Spleen (tissue), 11 donors: ENCODE results near the gene ETV6. TPM values are rescaled to one million over a fixed set of nuclear protein-coding genes. Genes with fewer than 3 reads are reported as not detected.

Experiments
- DNase-seq: peaks from one replicate; pipeline ENCODE4 v3.0.0-alpha.2; 2020
- H3K27ac ChIP-seq, 8 donors: fragments of 200-600 bp; sonication (generic) in 7 of 8; 1 replicate in 4 of 8; 2 replicates in 4 of 8; pipeline versions ENCODE4 v1.5.0 to v1.8.0; 2016 to 2021; ENCODE audit warnings: inconsistent platforms in 4 of 8, mild to moderate bottlenecking in 4 of 8, moderate library complexity in 1 of 8
- H3K27me3 ChIP-seq, 7 donors: fragments of 200-600 bp; sonication (generic) in 6 of 7; replicated peaks in 1 of 7; 1 replicate in 4 of 7; 2 replicates in 3 of 7; pipeline versions ENCODE4 v1.5.0 to v1.8.0; 2016 to 2021; ENCODE audit warnings: inconsistent platforms in 3 of 7, mild to moderate bottlenecking in 1 of 7
- H3K36me3 ChIP-seq, 6 donors: fragments of 200-600 bp; sonication (generic) in 5 of 6; 1 replicate in 4 of 6; 2 replicates in 2 of 6; pipeline versions ENCODE4 v1.5.0 to v1.8.0; 2016 to 2021; ENCODE audit warnings: inconsistent platforms in 2 of 6
- H3K4me1 ChIP-seq, 6 donors: fragments of 200-600 bp; sonication (generic) in 5 of 6; 1 replicate in 3 of 6; 2 replicates in 3 of 6; pipeline versions ENCODE4 v1.5.0 to v1.8.0; 2016 to 2021; ENCODE audit warnings: inconsistent platforms in 3 of 6
- H3K4me3 ChIP-seq, 8 donors: fragments of 200-600 bp; sonication (generic) in 7 of 8; 1 replicate in 4 of 8; 2 replicates in 4 of 8; pipeline versions ENCODE4 v1.5.0 to v1.8.0; 2016 to 2021; ENCODE audit warnings: inconsistent platforms in 4 of 8, mild to moderate bottlenecking in 4 of 8, moderate library complexity in 2 of 8
- H3K9me3 ChIP-seq, 8 donors: fragments of 200-600 bp; sonication (generic) in 7 of 8; 1 replicate in 4 of 8; 2 replicates in 4 of 8; pipeline versions ENCODE4 v1.5.0 to v1.8.0; 2016 to 2021; ENCODE audit warnings: inconsistent platforms in 4 of 8
- POLR2A ChIP-seq, 3 donors: fragments of 450-650 bp; IDR thresholded peaks; one replicate each; pipeline ENCODE4 v1.5.1; 2017; ENCODE audit warnings: antibody characterized with exemption in 3 of 3, mild to moderate bottlenecking in 1 of 3
- POLR2AphosphoS5 ChIP-seq, 3 donors: sonication (generic); formaldehyde crosslinking; IDR thresholded peaks; one replicate each; pipeline ENCODE4 v1.5.1; 2017; ENCODE audit warnings: antibody characterized with exemption in 3 of 3
- WGBS, 5 donors: extraction: QIAGEN DNeasy Blood & Tissue Kit in 3 of 5; methylation state at CpG; one replicate each; pipeline versions ENCODE4 v1.1.5 to v1.1.7; 2013 to 2018; 5-methylcytosine and 5-hydroxymethylcytosine counted together
- intact Hi-C: fragments of 100-400 bp; cut with DNase I; formaldehyde crosslinking; loops from one replicate; pipeline ENCODE4 v1.15.0; 2023; ENCODE audit warnings: low total_unique reads
- polyA plus RNA-seq, 3 donors: library from polyadenylated mRNA; stranded (reverse); fragments of 200-250 nt; gene quantifications; one replicate each; pipeline ENCODE4 v1.2.1, GENCODE V29; 2013
- total RNA-seq, 7 donors: library from RNA; depleted of rRNA in 3 of 7; stranded (reverse); fragments of >200 nt in 3 of 7; fragmentation: NEBNext Ultra II Directional in 4 of 7; extraction: Animal tissue kit (Norgen Biotek cat#: 25700) in 4 of 7; gene quantifications; one replicate each; pipeline versions ENCODE4 v1.1.0 to v1.2.1, GENCODE V29; 2016 to 2021
- TF ChIP-seq, protein P1 (sequence below), 11 experiments: fragments of 200-600 bp in 7 of 11; fragments of 450-650 bp in 4 of 11; sonication (generic) in 4 of 11; IDR thresholded peaks in 8 of 11; conservative IDR thresholded peaks in 3 of 11; 1 replicate in 7 of 11; 2 replicates in 4 of 11; pipeline versions ENCODE4 v1.4.0 to v1.8.0; 2016 to 2021; ENCODE audit warnings: antibody characterized with exemption in 11 of 11, inconsistent platforms in 4 of 11, mild to moderate bottlenecking in 1 of 11
- donor health status: healthy with polysubstance abuse.
- donor health status: DM: no; HTN: no; CAD: no; lungs with moderate emphysema.
- donor health status: DM: no; HTN: no; CAD: no.
- donor health status: Bipolar disorder and iron deficiency.
- donor health status: healthy.
- donor health status: DM: no; HTN: no; CAD: no.
- donor health status: DM: yes; HTN: yes; CAD: no.

The ETV6 gene
- total and polyA plus RNA-seq, 10 donors: 7.2 to 116 (median 57.8) TPM

DNA sequence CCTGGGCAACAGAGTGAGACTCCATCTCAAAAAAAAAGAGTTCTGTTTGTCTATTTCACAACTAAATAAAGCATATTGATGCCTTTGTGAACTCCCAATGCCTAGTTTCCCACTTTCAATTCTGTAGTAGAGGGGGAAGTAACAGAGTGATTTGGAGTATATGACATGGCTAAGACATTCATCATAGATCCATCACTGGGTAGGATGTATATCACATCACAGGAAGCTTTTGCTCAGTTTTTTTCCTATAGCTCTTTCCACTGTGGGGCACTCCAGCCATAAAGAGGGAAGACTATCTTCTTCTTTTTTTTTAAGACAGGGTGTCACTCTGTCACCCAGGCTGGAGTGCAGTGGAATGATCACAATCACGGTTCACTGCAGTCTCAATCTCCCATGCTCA is 267.3 kb downstream of the ETV6 start:
- intact Hi-C loops: no loop called here
- H3K36me3 ChIP-seq: no peaks in the 10 kb centered on the region
- H3K27me3 ChIP-seq: no peaks in the 10 kb centered on the region
- H3K4me1 ChIP-seq: no peaks in the 10 kb centered on the region
- no peak for DNase-seq
- no peak overlapping the region for H3K27ac ChIP-seq
- H3K9me3 ChIP-seq: no peaks in the 10 kb centered on the region
- TF ChIP-seq, protein P1, sequence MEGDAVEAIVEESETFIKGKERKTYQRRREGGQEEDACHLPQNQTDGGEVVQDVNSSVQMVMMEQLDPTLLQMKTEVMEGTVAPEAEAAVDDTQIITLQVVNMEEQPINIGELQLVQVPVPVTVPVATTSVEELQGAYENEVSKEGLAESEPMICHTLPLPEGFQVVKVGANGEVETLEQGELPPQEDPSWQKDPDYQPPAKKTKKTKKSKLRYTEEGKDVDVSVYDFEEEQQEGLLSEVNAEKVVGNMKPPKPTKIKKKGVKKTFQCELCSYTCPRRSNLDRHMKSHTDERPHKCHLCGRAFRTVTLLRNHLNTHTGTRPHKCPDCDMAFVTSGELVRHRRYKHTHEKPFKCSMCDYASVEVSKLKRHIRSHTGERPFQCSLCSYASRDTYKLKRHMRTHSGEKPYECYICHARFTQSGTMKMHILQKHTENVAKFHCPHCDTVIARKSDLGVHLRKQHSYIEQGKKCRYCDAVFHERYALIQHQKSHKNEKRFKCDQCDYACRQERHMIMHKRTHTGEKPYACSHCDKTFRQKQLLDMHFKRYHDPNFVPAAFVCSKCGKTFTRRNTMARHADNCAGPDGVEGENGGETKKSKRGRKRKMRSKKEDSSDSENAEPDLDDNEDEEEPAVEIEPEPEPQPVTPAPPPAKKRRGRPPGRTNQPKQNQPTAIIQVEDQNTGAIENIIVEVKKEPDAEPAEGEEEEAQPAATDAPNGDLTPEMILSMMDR (IDR thresholded peaks at IDR 0.05 in 8 of 11, conservative IDR thresholded peaks at IDR 0.05 in 3 of 11): no peak
- TF ChIP-seq POLR2AphosphoS5 (IDR thresholded peaks at IDR 0.05) (no peak), POLR2A (IDR thresholded peaks at IDR 0.05) (no peak)
- WGBS, 5 donors: 65 to 94% (median 76%) methylated on average over 1 of the region's 1 CpG
- no peak overlapping the region for H3K4me3 ChIP-seq

DNA sequence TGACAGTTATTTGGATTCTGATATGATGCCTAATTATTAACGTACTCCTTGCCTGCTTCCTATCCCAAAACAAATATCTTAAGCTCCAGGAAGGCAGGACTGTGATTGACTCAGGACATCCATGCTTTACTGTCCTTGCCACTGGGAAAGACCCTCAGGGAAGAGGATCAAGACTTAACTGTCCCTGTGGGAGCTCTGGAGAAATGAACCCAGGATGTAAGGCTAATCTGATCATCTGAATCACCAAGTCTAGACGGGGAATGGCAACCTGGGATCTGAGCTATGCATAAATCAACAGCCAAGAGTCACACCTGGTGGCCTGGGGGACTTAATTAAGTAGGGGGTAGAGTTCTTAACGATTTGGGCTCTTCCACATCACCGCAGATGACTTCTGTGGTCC is 268.0 kb downstream of the ETV6 start:
- Histone ChIP-seq H3K27me3 (no peaks in the 10 kb centered on the region), H3K36me3 (no peaks in the 10 kb centered on the region), H3K4me1 (no peaks in the 10 kb centered on the region), H3K27ac (no peak overlapping the region), H3K4me3 (no peak overlapping the region), H3K9me3 (no peaks in the 10 kb centered on the region)
- intact Hi-C loops: no loop called here
- WGBS, 5 donors: 72 to 91% (median 84%) methylated on average over 4 of the region's 4 CpGs
- no peak for DNase-seq
- TF ChIP-seq POLR2AphosphoS5 (IDR thresholded peaks at IDR 0.05) (no peak), POLR2A (IDR thresholded peaks at IDR 0.05) (no peak)
- TF ChIP-seq, protein P1 (IDR thresholded peaks at IDR 0.05 in 8 of 11, conservative IDR thresholded peaks at IDR 0.05 in 3 of 11): no peak

DNA sequence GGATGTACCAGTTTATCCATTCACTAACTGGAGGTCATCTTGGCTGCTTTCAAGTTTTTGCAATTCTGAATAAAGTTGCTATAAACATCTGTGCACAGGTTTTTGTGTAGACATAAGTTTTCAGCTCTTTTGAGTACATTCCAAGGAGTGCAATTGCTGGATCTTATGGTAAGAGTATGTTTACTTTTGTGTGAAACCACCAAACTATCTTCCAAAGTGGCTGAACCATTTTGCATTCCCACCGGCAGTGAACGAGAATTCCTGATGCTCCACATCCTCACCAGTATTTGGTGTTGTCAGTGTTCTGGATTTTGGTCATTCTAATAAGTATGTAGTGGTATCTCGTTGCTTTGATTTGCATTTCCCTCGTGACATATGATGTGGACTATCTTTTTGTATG is 270.8 kb downstream of the ETV6 start:
- DNase-seq: no peak
- TF ChIP-seq POLR2AphosphoS5 (IDR thresholded peaks at IDR 0.05): no peak
- TF ChIP-seq POLR2A (IDR thresholded peaks at IDR 0.05): no peak
- TF ChIP-seq, protein P1 (IDR thresholded peaks at IDR 0.05 in 8 of 11, conservative IDR thresholded peaks at IDR 0.05 in 3 of 11): no peak
- intact Hi-C loops: no loop called here
- H3K27me3 ChIP-seq: no peaks in the 10 kb centered on the region
- H3K4me1 ChIP-seq: no peaks in the 10 kb centered on the region
- H3K36me3 ChIP-seq: no peaks in the 10 kb centered on the region
- WGBS, 5 donors: 85 to 93% (median 88%) methylated on average over 4 of the region's 4 CpGs
- H3K9me3 ChIP-seq: no peaks in the 10 kb centered on the region
- H3K4me3 ChIP-seq: no peak overlapping the region
- H3K27ac ChIP-seq: no peak overlapping the region

DNA sequence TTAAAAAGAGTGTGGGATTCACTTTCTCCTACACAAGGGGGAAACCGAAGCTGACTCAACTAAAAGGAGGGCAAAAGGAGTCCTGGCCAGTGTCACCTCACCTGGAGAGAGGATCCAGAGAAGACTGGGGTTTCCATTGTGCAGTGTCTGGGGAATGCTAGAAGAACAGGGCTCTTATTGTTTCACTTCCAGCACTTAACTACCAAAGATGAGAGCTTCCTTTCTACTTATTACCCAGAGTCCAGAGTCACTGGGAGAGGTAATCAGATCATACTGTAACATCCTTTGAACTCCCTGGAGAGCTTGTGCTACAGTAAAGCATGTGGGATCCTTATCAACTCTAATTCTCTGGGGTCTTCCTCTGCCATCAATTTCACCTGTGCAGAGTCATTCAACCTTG is 272.9 kb downstream of the ETV6 start:
- Histone ChIP-seq H3K27ac (no peak overlapping the region), H3K36me3 (no peaks in the 10 kb centered on the region), H3K4me1 (peaks cover 0 to 2% (median 0%) of the 10 kb centered on the region in 6 donors), H3K9me3 (no peaks in the 10 kb centered on the region), H3K4me3 (no peak overlapping the region), H3K27me3 (no peaks in the 10 kb centered on the region)
- intact Hi-C loops: no loop called here
- 65 to 86% (median 81%) methylated on average over 1 of the region's 1 CpG for WGBS, 5 donors
- no peak for DNase-seq
- TF ChIP-seq, protein P1 (IDR thresholded peaks at IDR 0.05 in 8 of 11, conservative IDR thresholded peaks at IDR 0.05 in 3 of 11): no peak
- TF ChIP-seq POLR2A (IDR thresholded peaks at IDR 0.05): no peak
- no peak for TF ChIP-seq POLR2AphosphoS5 (IDR thresholded peaks at IDR 0.05)
